HepG2 (cell line): Measurements from ENCODE around the gene ARFGAP3.

Source experiments
- BCL3 ChIP-seq: sonication (generic); formaldehyde crosslinking; IDR thresholded peaks from 2 replicates; pipeline ENCODE4 v1.5.1; 2020; ENCODE audit warnings: mild to moderate bottlenecking, missing genetic modification reagents, moderate library complexity
- CSRNP1 ChIP-seq: sonication (generic); formaldehyde crosslinking; IDR thresholded peaks from 2 replicates; pipeline ENCODE4 v1.8.1; 2023; ENCODE audit warnings: mild to moderate bottlenecking, missing genetic modification reagents
- ETV6 ChIP-seq: sonication (generic); formaldehyde crosslinking; conservative IDR thresholded peaks from 2 replicates; pipeline ENCODE4 v1.4.0; 2020; ENCODE audit warnings: missing genetic modification reagents
- FOXO4 ChIP-seq: sonication (generic); formaldehyde crosslinking; conservative IDR thresholded peaks from 2 replicates; pipeline ENCODE4 v1.8.1; 2023; ENCODE audit warnings: missing genetic modification reagents
- NBN ChIP-seq: fragments of 450-650 bp; conservative IDR thresholded peaks from 2 replicates; pipeline ENCODE4 v1.6.1; 2017
- NFE2 ChIP-seq: sonication (generic); formaldehyde crosslinking; IDR thresholded peaks from 2 replicates; pipeline ENCODE4 v1.4.0; 2020; ENCODE audit warnings: missing genetic modification reagents
- NFYB ChIP-seq: sonication (generic); formaldehyde crosslinking; IDR thresholded peaks from 2 replicates; pipeline ENCODE4 v1.4.0; 2020; ENCODE audit warnings: missing genetic modification reagents
- POGK ChIP-seq: sonication (generic); formaldehyde crosslinking; conservative IDR thresholded peaks from 2 replicates; pipeline ENCODE4 v1.8.0; 2022; ENCODE audit warnings: mild to moderate bottlenecking, moderate library complexity, missing genetic modification reagents
- RFX5 ChIP-seq: IDR thresholded peaks from 2 replicates; pipeline ENCODE4 v1.6.1; 2011; ENCODE audit warnings: low read depth, low read length, improper control_type of control experiment
- SALL2 ChIP-seq: sonication (generic); formaldehyde crosslinking; IDR thresholded peaks from 2 replicates; pipeline ENCODE4 v1.8.1; 2023; ENCODE audit warnings: mild to moderate bottlenecking, missing genetic modification reagents, inconsistent platforms
- ZFP36L1 ChIP-seq: sonication (generic); formaldehyde crosslinking; IDR thresholded peaks from 2 replicates; pipeline ENCODE4 v1.8.0; 2022; ENCODE audit warnings: mild to moderate bottlenecking, missing genetic modification reagents, moderate library complexity
- ZNF367 ChIP-seq: sonication (generic); formaldehyde crosslinking; IDR thresholded peaks from 2 replicates; pipeline ENCODE4 v1.4.0; 2020; ENCODE audit warnings: missing genetic modification reagents, borderline replicate concordance
- TF ChIP-seq, protein P1 (sequence below): sonication (generic); formaldehyde crosslinking; IDR thresholded peaks from 2 replicates; pipeline ENCODE4 v1.4.0; 2020; ENCODE audit warnings: missing genetic modification reagents

- no peak for TF ChIP-seq CSRNP1 (CRISPR knock-in tag)
- TF ChIP-seq NBN: no peak
- TF ChIP-seq BCL3 (CRISPR knock-in tag): no peak
- no peak for TF ChIP-seq ETV6
- no peak for TF ChIP-seq ZFP36L1 (CRISPR knock-in tag)
- TF ChIP-seq NFE2 (CRISPR knock-in tag): no peak
- TF ChIP-seq SALL2 (CRISPR knock-in tag): no peak
- TF ChIP-seq FOXO4 (CRISPR knock-in tag): no peak
- TF ChIP-seq POGK (CRISPR knock-in tag): no peak
- TF ChIP-seq RFX5: no peak
- TF ChIP-seq ZNF367: no peak
- no peak for TF ChIP-seq NFYB (CRISPR knock-in tag)
- TF ChIP-seq, protein P1, sequence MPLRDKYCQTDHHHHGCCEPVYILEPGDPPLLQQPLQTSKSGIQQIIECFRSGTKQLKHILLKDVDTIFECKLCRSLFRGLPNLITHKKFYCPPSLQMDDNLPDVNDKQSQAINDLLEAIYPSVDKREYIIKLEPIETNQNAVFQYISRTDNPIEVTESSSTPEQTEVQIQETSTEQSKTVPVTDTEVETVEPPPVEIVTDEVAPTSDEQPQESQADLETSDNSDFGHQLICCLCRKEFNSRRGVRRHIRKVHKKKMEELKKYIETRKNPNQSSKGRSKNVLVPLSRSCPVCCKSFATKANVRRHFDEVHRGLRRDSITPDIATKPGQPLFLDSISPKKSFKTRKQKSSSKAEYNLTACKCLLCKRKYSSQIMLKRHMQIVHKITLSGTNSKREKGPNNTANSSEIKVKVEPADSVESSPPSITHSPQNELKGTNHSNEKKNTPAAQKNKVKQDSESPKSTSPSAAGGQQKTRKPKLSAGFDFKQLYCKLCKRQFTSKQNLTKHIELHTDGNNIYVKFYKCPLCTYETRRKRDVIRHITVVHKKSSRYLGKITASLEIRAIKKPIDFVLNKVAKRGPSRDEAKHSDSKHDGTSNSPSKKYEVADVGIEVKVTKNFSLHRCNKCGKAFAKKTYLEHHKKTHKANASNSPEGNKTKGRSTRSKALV (CRISPR knock-in tag): no peak
Observed at GRCh38 chr22:42880815-42881214, 23.7 kb upstream of the ARFGAP3 start.
